ENCODE measurements around the gene ALDOA. TPM values are rescaled to one million over a fixed set of nuclear protein-coding genes. Genes with fewer than 3 reads are reported as not detected.
"Not testable (repeated sequence)": the region's sequence is repeated elsewhere in the genome, so short reads cannot be mapped to it uniquely, and the experiment has no call there.

The ALDOA gene
- polyA plus RNA-seq, 4 donors: 406 to 1,111 (median 984) TPM

GRCh38 chr16:30108059-30108850 lies 42.7 kb downstream of the ALDOA start:
- Histone ChIP-seq H3K4me3 (ENCODE audit: low read depth in 1 of 3, low read length in 3 of 3) (no peak overlapping the region), H3K4me1 (ENCODE audit: control insufficient read depth in 3 of 3, insufficient read depth in 2 of 3, low read depth in 1 of 3, low read length in 2 of 3) (peaks cover 0 to 15% (median 0%) of the 10 kb centered on the region in 3 donors), H3K27ac (ENCODE audit: low read depth in 1 of 3, low read length in 2 of 3) (no peak overlapping the region), H3K36me3 (ENCODE audit: control insufficient read depth in 3 of 3, insufficient read depth in 2 of 3, low read depth in 1 of 3, low read length in 3 of 3) (peaks cover 8 to 88% (median 16%) of the 10 kb centered on the region in 3 donors), H3K9me3 (ENCODE audit: control insufficient read depth in 2 of 2, insufficient read depth in 1 of 2, low read depth in 1 of 2, low read length in 1 of 2) (no peaks in the 10 kb centered on the region), H3K27me3 (ENCODE audit: control insufficient read depth in 3 of 3, insufficient read depth in 3 of 3, low read length in 3 of 3) (no peaks in the 10 kb centered on the region)
- WGBS, 3 donors: 78 to 82% (median 82%) methylated on average over 15 of the region's 15 CpGs
- no peak for FAIRE-seq
- DNase-seq: no peak

- WGBS, 3 donors: 68 to 81% (median 71%) methylated on average over 7 of the region's 7 CpGs
- H3K27ac ChIP-seq (ENCODE audit: low read depth in 1 of 3, low read length in 2 of 3): no peak overlapping the region
- no peaks in the 10 kb centered on the region for H3K27me3 ChIP-seq (ENCODE audit: control insufficient read depth in 3 of 3, insufficient read depth in 3 of 3, low read length in 3 of 3)
- no peak for DNase-seq
- no peak overlapping the region for H3K4me3 ChIP-seq (ENCODE audit: low read depth in 1 of 3, low read length in 3 of 3)
- H3K9me3 ChIP-seq (ENCODE audit: control insufficient read depth in 2 of 2, insufficient read depth in 1 of 2, low read depth in 1 of 2, low read length in 1 of 2): no peaks in the 10 kb centered on the region
- H3K4me1 ChIP-seq (ENCODE audit: control insufficient read depth in 3 of 3, insufficient read depth in 2 of 3, low read depth in 1 of 3, low read length in 2 of 3): peaks cover 0 to 28% (median 3%) of the 10 kb centered on the region in 3 donors
- no peak for FAIRE-seq
- H3K36me3 ChIP-seq (ENCODE audit: control insufficient read depth in 3 of 3, insufficient read depth in 2 of 3, low read depth in 1 of 3, low read length in 3 of 3): peaks cover 6 to 95% (median 22%) of the 10 kb centered on the region in 3 donors
Observed at GRCh38 chr16:30110661-30111060, 45.1 kb downstream of the ALDOA start.

GRCh38 chr16:30112197-30113030 lies 46.9 kb downstream of the ALDOA start:
- Histone ChIP-seq H3K4me3 (ENCODE audit: low read depth in 1 of 3, low read length in 3 of 3) (no peak overlapping the region), H3K4me1 (ENCODE audit: control insufficient read depth in 3 of 3, insufficient read depth in 2 of 3, low read depth in 1 of 3, low read length in 2 of 3) (peaks cover 3 to 46% (median 4%) of the 10 kb centered on the region in 3 donors), H3K9me3 (ENCODE audit: control insufficient read depth in 2 of 2, insufficient read depth in 1 of 2, low read depth in 1 of 2, low read length in 1 of 2) (no peaks in the 10 kb centered on the region), H3K27ac (ENCODE audit: low read depth in 1 of 3, low read length in 2 of 3) (no peak overlapping the region), H3K36me3 (ENCODE audit: control insufficient read depth in 3 of 3, insufficient read depth in 2 of 3, low read depth in 1 of 3, low read length in 3 of 3) (peaks cover 7 to 96% (median 28%) of the 10 kb centered on the region in 3 donors), H3K27me3 (ENCODE audit: control insufficient read depth in 3 of 3, insufficient read depth in 3 of 3, low read length in 3 of 3) (no peaks in the 10 kb centered on the region)
- WGBS, 3 donors: 76 to 81% (median 80%) methylated on average over 27 to 29 of the region's 29 CpGs
- no peak for FAIRE-seq
- DNase-seq: peak; percentile 69 to 79

GRCh38 chr16:30113031-30113710 lies 47.6 kb downstream of the ALDOA start, which contains the start of gene GDPD3:
Gene GDPD3 (minus strand): TSS chr16:30113537. CDS start chr16:30113478, 59 bp downstream.
- FAIRE-seq (no peak), DNase-seq (peak in 1 of 2 donors; percentile 85)
- H3K4me1 ChIP-seq (ENCODE audit: control insufficient read depth in 3 of 3, insufficient read depth in 2 of 3, low read depth in 1 of 3, low read length in 2 of 3): peaks cover 3 to 53% (median 10%) of the 10 kb centered on the region in 3 donors
- H3K36me3 ChIP-seq (ENCODE audit: control insufficient read depth in 3 of 3, insufficient read depth in 2 of 3, low read depth in 1 of 3, low read length in 3 of 3): peaks cover 12 to 96% (median 28%) of the 10 kb centered on the region in 3 donors
- H3K9me3 ChIP-seq (ENCODE audit: control insufficient read depth in 2 of 2, insufficient read depth in 1 of 2, low read depth in 1 of 2, low read length in 1 of 2): no peaks in the 10 kb centered on the region
- H3K4me3 ChIP-seq (ENCODE audit: low read depth in 1 of 3, low read length in 3 of 3): no peak within 1 kb of the TSS
- H3K27me3 ChIP-seq (ENCODE audit: control insufficient read depth in 3 of 3, insufficient read depth in 3 of 3, low read length in 3 of 3): no peaks in the 10 kb centered on the region
- peak within 1 kb of the TSS; percentile 60 to 77 (median 76) for H3K27ac ChIP-seq (ENCODE audit: low read depth in 1 of 3, low read length in 2 of 3)
- WGBS, 3 donors: 40 to 59% (median 42%) methylated on average over 18 to 20 of the region's 20 CpGs

- Histone ChIP-seq H3K36me3 (ENCODE audit: control insufficient read depth in 3 of 3, insufficient read depth in 2 of 3, low read depth in 1 of 3, low read length in 3 of 3) (peaks cover 12 to 98% (median 28%) of the 10 kb centered on the region in 3 donors), H3K4me1 (ENCODE audit: control insufficient read depth in 3 of 3, insufficient read depth in 2 of 3, low read depth in 1 of 3, low read length in 2 of 3) (peaks cover 3 to 54% (median 10%) of the 10 kb centered on the region in 3 donors), H3K27ac (ENCODE audit: low read depth in 1 of 3, low read length in 2 of 3) (peak overlapping the region; percentile 60 to 76 (median 66)), H3K27me3 (ENCODE audit: control insufficient read depth in 3 of 3, insufficient read depth in 3 of 3, low read length in 3 of 3) (no peaks in the 10 kb centered on the region), H3K4me3 (ENCODE audit: low read depth in 1 of 3, low read length in 3 of 3) (no peak overlapping the region), H3K9me3 (ENCODE audit: control insufficient read depth in 2 of 2, insufficient read depth in 1 of 2, low read depth in 1 of 2, low read length in 1 of 2) (no peaks in the 10 kb centered on the region)
- FAIRE-seq (no peak), DNase-seq (no peak)
- 84 to 89% (median 88%) methylated on average over 18 to 20 of the region's 20 CpGs for WGBS, 3 donors
Observed at GRCh38 chr16:30113711-30114333, 48.3 kb downstream of the ALDOA start.

- FAIRE-seq: no peak
- WGBS, 3 donors: 65 to 77% (median 66%) methylated on average over 11 of the region's 11 CpGs
Observed at GRCh38 chr16:30114411-30114810, 48.9 kb downstream of the ALDOA start.

GRCh38 chr16:30114833-30115232 lies 49.3 kb downstream of the ALDOA start:
- peaks cover 3 to 64% (median 10%) of the 10 kb centered on the region in 3 donors for H3K4me1 ChIP-seq (ENCODE audit: control insufficient read depth in 3 of 3, insufficient read depth in 2 of 3, low read depth in 1 of 3, low read length in 2 of 3)
- WGBS, 3 donors: 44 to 67% (median 55%) methylated on average over 6 to 7 of the region's 7 CpGs
- H3K36me3 ChIP-seq (ENCODE audit: control insufficient read depth in 3 of 3, insufficient read depth in 2 of 3, low read depth in 1 of 3, low read length in 3 of 3): peaks cover 12 to 98% (median 26%) of the 10 kb centered on the region in 3 donors
- FAIRE-seq; H3K27me3 ChIP-seq (ENCODE audit: control insufficient read depth in 3 of 3, insufficient read depth in 3 of 3, low read length in 3 of 3); H3K9me3 ChIP-seq (ENCODE audit: control insufficient read depth in 2 of 2, insufficient read depth in 1 of 2, low read depth in 1 of 2, low read length in 1 of 2); DNase-seq; H3K4me3 ChIP-seq (ENCODE audit: low read depth in 1 of 3, low read length in 3 of 3): not testable (repeated sequence)
- H3K27ac ChIP-seq (ENCODE audit: low read depth in 1 of 3, low read length in 2 of 3): peak overlapping the region; percentile 69 to 77 (median 75)

More at GRCh38 chr16:30114411-30114810, 48.9 kb downstream of the ALDOA start:
- no peak overlapping the region for H3K4me3 ChIP-seq (ENCODE audit: low read depth in 1 of 3, low read length in 3 of 3)
- no peaks in the 10 kb centered on the region for H3K9me3 ChIP-seq (ENCODE audit: control insufficient read depth in 2 of 2, insufficient read depth in 1 of 2, low read depth in 1 of 2, low read length in 1 of 2)
- peaks cover 3 to 60% (median 10%) of the 10 kb centered on the region in 3 donors for H3K4me1 ChIP-seq (ENCODE audit: control insufficient read depth in 3 of 3, insufficient read depth in 2 of 3, low read depth in 1 of 3, low read length in 2 of 3)
- no peak for DNase-seq
- H3K36me3 ChIP-seq (ENCODE audit: control insufficient read depth in 3 of 3, insufficient read depth in 2 of 3, low read depth in 1 of 3, low read length in 3 of 3): peaks cover 12 to 98% (median 28%) of the 10 kb centered on the region in 3 donors
- H3K27me3 ChIP-seq (ENCODE audit: control insufficient read depth in 3 of 3, insufficient read depth in 3 of 3, low read length in 3 of 3): no peaks in the 10 kb centered on the region
- peak overlapping the region; percentile 69 to 77 (median 76) for H3K27ac ChIP-seq (ENCODE audit: low read depth in 1 of 3, low read length in 2 of 3)

Data from small intestine (tissue), 7 donors.